Keratinocyte (primary cell): ENCODE data around the gene SLC9A7. TPM values are rescaled to one million over a fixed set of nuclear protein-coding genes. Genes with fewer than 3 reads are reported as not detected.

Experiments
- DNase-seq: peaks from one replicate; pipeline ENCODE4 v3.0.0-alpha.2; 2011; ENCODE audit warnings: low read depth, missing footprints, low spot score
- FAIRE-seq: peaks from 2 replicates; lab custom pipeline; 2011; peaks lifted over from hg19 to GRCh38; lab: Jason Lieb, UNC
- H2AFZ ChIP-seq: 2 replicates; pipeline ENCODE4 v1.6.0; 2012; ENCODE audit warnings: low read length, control low read depth, inconsistent platforms; ENCODE audit not compliant: control insufficient read depth
- H3K27ac ChIP-seq: 2 replicates; pipeline ENCODE4 v1.5.1; 2011; ENCODE audit warnings: low read length; ENCODE audit not compliant: control insufficient read depth, insufficient read depth
- H3K27me3 ChIP-seq: 3 replicates; pipeline ENCODE4 v1.6.0; 2011; ENCODE audit warnings: low read length; ENCODE audit not compliant: control insufficient read depth, insufficient read depth; ENCODE audit errors: extremely low read depth
- H3K36me3 ChIP-seq, 2 experiments: 2 replicates in 1 of 2; 3 replicates in 1 of 2; pipeline ENCODE4 v1.5.1; 2011; ENCODE audit warnings: low read length in 2 of 2, mild to moderate bottlenecking in 1 of 2; ENCODE audit not compliant: control insufficient read depth in 2 of 2, insufficient read depth in 2 of 2; ENCODE audit errors: extremely low read depth in 1 of 2
- H3K4me1 ChIP-seq: 3 replicates; pipeline ENCODE4 v1.5.1; 2011; ENCODE audit warnings: low read length; ENCODE audit not compliant: control insufficient read depth, insufficient read depth; ENCODE audit errors: extremely low read depth
- H3K4me2 ChIP-seq: 3 replicates; pipeline ENCODE4 v1.6.0; 2011; ENCODE audit warnings: low read depth, low read length; ENCODE audit not compliant: control insufficient read depth, insufficient read depth; ENCODE audit errors: extremely low read depth
- H3K4me3 ChIP-seq, 3 experiments: fragments of 200-600 bp in 1 of 3; sonication (generic) in 1 of 3; 2 replicates in 2 of 3; 3 replicates in 1 of 3; pipeline ENCODE4 v1.5.1; 2011 to 2016; ENCODE audit warnings: low read length in 3 of 3, mild to moderate bottlenecking in 3 of 3, control low read depth in 2 of 3, inconsistent platforms in 1 of 3, low read depth in 1 of 3, mixed read lengths in 1 of 3, mixed run types in 1 of 3, moderate library complexity in 1 of 3; ENCODE audit not compliant: control insufficient read depth in 2 of 3, insufficient read depth in 2 of 3; ENCODE audit errors: extremely low read depth in 1 of 3
- H3K79me2 ChIP-seq: 2 replicates; pipeline ENCODE4 v1.6.0; 2012; ENCODE audit warnings: low read length; ENCODE audit not compliant: control insufficient read depth, insufficient read depth
- H3K9ac ChIP-seq: 3 replicates; pipeline ENCODE4 v1.6.0; 2011; ENCODE audit warnings: low read length; ENCODE audit not compliant: control insufficient read depth, insufficient read depth; ENCODE audit errors: extremely low read depth
- H3K9me1 ChIP-seq: 3 replicates; pipeline ENCODE4 v1.6.0; 2011; ENCODE audit warnings: low read length; ENCODE audit not compliant: control insufficient read depth, insufficient read depth; ENCODE audit errors: extremely low read depth
- H3K9me3 ChIP-seq: 2 replicates; pipeline ENCODE4 v1.5.1; 2012; ENCODE audit warnings: low read depth, low read length; ENCODE audit not compliant: control insufficient read depth
- H4K20me1 ChIP-seq: 3 replicates; pipeline ENCODE4 v1.6.0; 2011; ENCODE audit warnings: low read length; ENCODE audit not compliant: control insufficient read depth, insufficient read depth; ENCODE audit errors: extremely low read depth
- EZH2 ChIP-seq: IDR thresholded peaks from one replicate; pipeline ENCODE4 v1.6.1; 2012; ENCODE audit warnings: inconsistent platforms, mild to moderate bottlenecking, low read length, moderate library complexity
- dilution Hi-C: fragments of 300-500 bp; cut with MboI; formaldehyde crosslinking; loops from one replicate; pipeline ENCODE4 v1.7.0; 2020; ENCODE audit warnings: low sequenced_read_pairs; ENCODE audit not compliant: extremely low pct_ligation_motif_present
- polyA plus RNA-seq, 5 experiments: library from polyadenylated mRNA; depleted of rRNA in 3 of 5; stranded (reverse) in 3 of 5; stranded (forward) in 1 of 5; unstranded in 1 of 5; fragments of >200 nt; gene quantifications; 1 replicate in 1 of 5; 2 replicates in 3 of 5; 3 replicates in 1 of 5; pipeline versions ENCODE4 v1.2.1 to v1.2.3, GENCODE V29; 2011 to 2012; ENCODE audit warnings: missing spikeins in 2 of 5, low read depth in 1 of 5, low replicate concordance in 1 of 5
- TF ChIP-seq, protein P1 (sequence below), 3 experiments: IDR thresholded peaks in 1 of 3; conservative IDR thresholded peaks in 1 of 3; optimal IDR thresholded peaks in 1 of 3; 2 replicates in 2 of 3; 3 replicates in 1 of 3; pipeline versions ENCODE3 to v1.5.1; 2011; ENCODE audit warnings: low read length in 3 of 3, mild to moderate bottlenecking in 3 of 3, moderate library complexity in 2 of 3, control low read depth in 1 of 3, inconsistent platforms in 1 of 3; ENCODE audit not compliant: insufficient read depth in 2 of 3; ENCODE audit errors: extremely low read depth in 1 of 3

SLC9A7 gene
- polyA plus RNA-seq, 1 donor (not counting 4 experiments of a cell fraction or from before 2014, with no cell fraction given) = 8.1 TPM

GRCh38 chrX:46634577-46634976 lies 124.3 kb downstream of the SLC9A7 start:
- no peak overlapping the region for H3K9ac ChIP-seq
- no peak for TF ChIP-seq EZH2
- TF ChIP-seq, protein P1, sequence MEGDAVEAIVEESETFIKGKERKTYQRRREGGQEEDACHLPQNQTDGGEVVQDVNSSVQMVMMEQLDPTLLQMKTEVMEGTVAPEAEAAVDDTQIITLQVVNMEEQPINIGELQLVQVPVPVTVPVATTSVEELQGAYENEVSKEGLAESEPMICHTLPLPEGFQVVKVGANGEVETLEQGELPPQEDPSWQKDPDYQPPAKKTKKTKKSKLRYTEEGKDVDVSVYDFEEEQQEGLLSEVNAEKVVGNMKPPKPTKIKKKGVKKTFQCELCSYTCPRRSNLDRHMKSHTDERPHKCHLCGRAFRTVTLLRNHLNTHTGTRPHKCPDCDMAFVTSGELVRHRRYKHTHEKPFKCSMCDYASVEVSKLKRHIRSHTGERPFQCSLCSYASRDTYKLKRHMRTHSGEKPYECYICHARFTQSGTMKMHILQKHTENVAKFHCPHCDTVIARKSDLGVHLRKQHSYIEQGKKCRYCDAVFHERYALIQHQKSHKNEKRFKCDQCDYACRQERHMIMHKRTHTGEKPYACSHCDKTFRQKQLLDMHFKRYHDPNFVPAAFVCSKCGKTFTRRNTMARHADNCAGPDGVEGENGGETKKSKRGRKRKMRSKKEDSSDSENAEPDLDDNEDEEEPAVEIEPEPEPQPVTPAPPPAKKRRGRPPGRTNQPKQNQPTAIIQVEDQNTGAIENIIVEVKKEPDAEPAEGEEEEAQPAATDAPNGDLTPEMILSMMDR (optimal IDR thresholded peaks at IDR 0.05 in 1 of 3, IDR thresholded peaks at IDR 0.05 in 1 of 3, conservative IDR thresholded peaks at IDR 0.05 in 1 of 3; ENCODE audit: extremely low read depth in 1 of 3, insufficient read depth in 2 of 3, low read length in 3 of 3) = no peak
- dilution Hi-C loops = no loop called here
- H3K27me3 ChIP-seq = no peaks in the 10 kb centered on the region
- H4K20me1 ChIP-seq = no peaks in the 10 kb centered on the region
- H3K4me3 ChIP-seq = no peak overlapping the region
- H2AFZ ChIP-seq = no peak overlapping the region
- no peak overlapping the region for H3K27ac ChIP-seq
- no peaks in the 10 kb centered on the region for H3K36me3 ChIP-seq
- no peak overlapping the region for H3K4me2 ChIP-seq
- H3K4me1 ChIP-seq = peaks cover 4% of the 10 kb centered on the region
- FAIRE-seq = no peak
- DNase-seq = no peak
- no peaks in the 10 kb centered on the region for H3K9me1 ChIP-seq
- no peaks in the 10 kb centered on the region for H3K79me2 ChIP-seq
- H3K9me3 ChIP-seq = no peaks in the 10 kb centered on the region

GRCh38 chrX:46630141-46630540 lies 128.8 kb downstream of the SLC9A7 start:
- DNase-seq = no peak
- Histone ChIP-seq H3K4me3 (no peak overlapping the region), H3K4me1 (no peaks in the 10 kb centered on the region), H3K9ac (no peak overlapping the region), H2AFZ (no peak overlapping the region), H3K36me3 (no peaks in the 10 kb centered on the region), H3K9me3 (no peaks in the 10 kb centered on the region), H3K9me1 (no peaks in the 10 kb centered on the region), H3K27me3 (no peaks in the 10 kb centered on the region), H4K20me1 (no peaks in the 10 kb centered on the region), H3K4me2 (no peak overlapping the region), H3K79me2 (no peaks in the 10 kb centered on the region), H3K27ac (no peak overlapping the region)
- FAIRE-seq = no peak
- dilution Hi-C loops = no loop called here
- TF ChIP-seq, protein P1 (optimal IDR thresholded peaks at IDR 0.05 in 1 of 3, IDR thresholded peaks at IDR 0.05 in 1 of 3, conservative IDR thresholded peaks at IDR 0.05 in 1 of 3; ENCODE audit: extremely low read depth in 1 of 3, insufficient read depth in 2 of 3, low read length in 3 of 3) = no peak
- no peak for TF ChIP-seq EZH2
